Ovary (tissue), 9 donors: Measurements from ENCODE around the gene PHKA2. TPM values are rescaled to one million over a fixed set of nuclear protein-coding genes. Genes with fewer than 3 reads are reported as not detected.
"Not testable (repeated sequence)": the region's sequence is repeated elsewhere in the genome, so short reads cannot be mapped to it uniquely, and the experiment has no call there.

Source experiments
- DNase-seq, 5 donors: peaks; one replicate each; pipeline ENCODE4 v3.0.0-alpha.2; 2019 to 2020
- H3K27ac ChIP-seq, 2 donors: fragments of 200-600 bp; one replicate each; pipeline versions ENCODE4 v1.5.1 to v1.8.0; 2019 to 2022
- H3K27me3 ChIP-seq: fragments of 200-600 bp; one replicate; pipeline ENCODE4 v1.8.0; 2022
- H3K36me3 ChIP-seq: fragments of 200-600 bp; sonication (generic); one replicate; pipeline ENCODE4 v1.5.1; 2019
- H3K4me1 ChIP-seq: one replicate; pipeline ENCODE4 v1.8.1; 2013; ENCODE audit warnings: mild to moderate bottlenecking, moderate library complexity; ENCODE audit not compliant: insufficient read depth
- H3K4me3 ChIP-seq: fragments of 200-600 bp; sonication (generic); one replicate; pipeline ENCODE4 v1.5.1; 2017
- H3K9me3 ChIP-seq, 2 donors: fragments of 200-600 bp in 1 of 2; sonication (generic) in 1 of 2; one replicate each; pipeline versions ENCODE4 v1.5.1 to v1.8.1; 2013 to 2019; ENCODE audit warnings: mild to moderate bottlenecking in 1 of 2, moderate library complexity in 1 of 2
- CTCF ChIP-seq, 3 donors: fragments of 450-650 bp in 2 of 3; fragments of 200-600 bp in 1 of 3; IDR thresholded peaks; one replicate each; pipeline versions ENCODE4 v1.5.1 to v1.8.0; 2016 to 2022; ENCODE audit warnings: antibody characterized with exemption in 3 of 3, mild to moderate bottlenecking in 1 of 3
- EP300 ChIP-seq: sonication (generic); formaldehyde crosslinking; IDR thresholded peaks from one replicate; pipeline ENCODE4 v1.6.1; 2017; ENCODE audit warnings: antibody characterized with exemption
- POLR2A ChIP-seq: fragments of 450-650 bp; IDR thresholded peaks from one replicate; pipeline ENCODE4 v1.6.1; 2017; ENCODE audit warnings: antibody characterized with exemption, mild to moderate bottlenecking, moderate library complexity
- WGBS, 3 donors: extraction: QIAGEN DNeasy Blood & Tissue Kit in 1 of 3; methylation state at CpG; one replicate each; pipeline versions ENCODE4 v1.1.5 to v1.1.7; 2013 to 2017; 5-methylcytosine and 5-hydroxymethylcytosine counted together
- intact Hi-C, 4 donors: fragments of 100-400 bp; cut with DNase I; formaldehyde crosslinking; loops; one replicate each; pipeline versions ENCODE4 v1.11.0 to v1.15.1; 2022 to 2023
- polyA plus RNA-seq, 2 donors: library from polyadenylated mRNA; stranded (reverse); fragments of 200-250 nt in 1 of 2; fragments of 350-450 nt in 1 of 2; fragmentation: Illumina TruSeq in 1 of 2; extraction: RNeasy Lipid Tissue Mini Kit (QIAGEN cat#74804) in 1 of 2; gene quantifications; one replicate each; pipeline ENCODE4 v1.2.3, GENCODE V29; 2013 to 2014
- total RNA-seq, 7 donors: library from RNA; depleted of rRNA in 2 of 7; stranded (reverse); fragments of >200 nt in 2 of 7; fragmentation: NEBNext Ultra II Directional in 3 of 7; extraction: Animal tissue kit (Norgen Biotek cat#: 25700) in 3 of 7; gene quantifications; one replicate each; pipeline versions ENCODE4 v1.1.0 to v1.2.4, GENCODE V29; 2016 to 2023
- donor health status: DM: no; HTN: no; CAD: no; lungs with moderate emphysema.
- donor health status: DM: no; HTN: no; CAD: no.
- donor health status: Bipolar disorder and iron deficiency.
- donor health status: DM: yes; HTN: yes; CAD: no.
- donor health status: DM: no; HTN: no; CAD: no.
- donor health status: DM: yes; HTN: yes; CAD: no.

The PHKA2 gene
- total and polyA plus RNA-seq, 9 donors: 19.4 to 43.5 (median 32.9) TPM

GRCh38 chrX:19024366-19024765 lies 40.5 kb upstream of the PHKA2 start:
- no peak overlapping the region for H3K27ac ChIP-seq
- no peaks in the 10 kb centered on the region for H3K27me3 ChIP-seq
- no peaks in the 10 kb centered on the region for H3K9me3 ChIP-seq
- intact Hi-C loops: no loop called here
- H3K36me3 ChIP-seq: no peaks in the 10 kb centered on the region
- 73 to 77% (median 73%) methylated on average over 4 of the region's 4 CpGs for WGBS, 3 donors
- no peaks in the 10 kb centered on the region for H3K4me1 ChIP-seq
- H3K4me3 ChIP-seq: no peak overlapping the region
- no peak for TF ChIP-seq POLR2A
- no peak for TF ChIP-seq CTCF (IDR thresholded peaks at IDR 0.05)
- no peak for TF ChIP-seq EP300
- DNase-seq: no peak

GRCh38 chrX:19019996-19020395 lies 36.1 kb upstream of the PHKA2 start:
- no peaks in the 10 kb centered on the region for H3K27me3 ChIP-seq
- DNase-seq: no peak
- H3K4me1 ChIP-seq: no peaks in the 10 kb centered on the region
- intact Hi-C loops: no loop called here
- H3K27ac ChIP-seq: no peak overlapping the region
- no peaks in the 10 kb centered on the region for H3K9me3 ChIP-seq
- TF ChIP-seq CTCF (IDR thresholded peaks at IDR 0.05) (no peak), POLR2A (no peak), EP300 (no peak)
- no peak overlapping the region for H3K4me3 ChIP-seq
- 93 to 97% (median 95%) methylated on average over 2 of the region's 2 CpGs for WGBS, 3 donors
- no peaks in the 10 kb centered on the region for H3K36me3 ChIP-seq

GRCh38 chrX:19017271-19017670 lies 33.4 kb upstream of the PHKA2 start:
- H3K4me3 ChIP-seq: no peak overlapping the region
- DNase-seq: no peak
- H3K27me3 ChIP-seq: no peaks in the 10 kb centered on the region
- WGBS, 3 donors: 35 to 41% (median 35%) methylated on average over 3 of the region's 3 CpGs
- intact Hi-C loops: no loop called here
- H3K27ac ChIP-seq: no peak overlapping the region
- no peaks in the 10 kb centered on the region for H3K4me1 ChIP-seq
- no peaks in the 10 kb centered on the region for H3K9me3 ChIP-seq
- no peaks in the 10 kb centered on the region for H3K36me3 ChIP-seq
- TF ChIP-seq EP300 (no peak), CTCF (IDR thresholded peaks at IDR 0.05) (no peak), POLR2A (no peak)

GRCh38 chrX:19016614-19017013 lies 32.7 kb upstream of the PHKA2 start:
- H3K9me3 ChIP-seq, H3K4me3 ChIP-seq, H3K4me1 ChIP-seq, intact Hi-C loops, H3K27me3 ChIP-seq, DNase-seq, H3K27ac ChIP-seq, H3K36me3 ChIP-seq: not testable (repeated sequence)
- 89 to 91% (median 89%) methylated on average over 8 of the region's 8 CpGs for WGBS, 3 donors

- H3K9me3 ChIP-seq: no peaks in the 10 kb centered on the region
- H3K4me1 ChIP-seq: no peaks in the 10 kb centered on the region
- WGBS, 3 donors: 85 to 92% (median 88%) methylated on average over 4 of the region's 4 CpGs
- H3K36me3 ChIP-seq: no peaks in the 10 kb centered on the region
- no peak for DNase-seq
- TF ChIP-seq EP300 (no peak), CTCF (IDR thresholded peaks at IDR 0.05) (no peak), POLR2A (no peak)
- no peaks in the 10 kb centered on the region for H3K27me3 ChIP-seq
- H3K4me3 ChIP-seq: no peak overlapping the region
- intact Hi-C loops: no loop called here
- no peak overlapping the region for H3K27ac ChIP-seq
Observed at GRCh38 chrX:19007868-19008267, 24.0 kb upstream of the PHKA2 start.
